GM19324 (cell line): Measurements from ENCODE around the gene DHX35.
"Not testable (repeated sequence)": the region's sequence is repeated elsewhere in the genome, so short reads cannot be mapped to it uniquely, and the experiment has no call there.

Source experiments
- ATAC-seq: cut with Tn5 transposase; IDR thresholded peaks from one replicate; pipeline ENCODE4 v1.9.1; 2021; ENCODE audit warnings: mild to moderate bottlenecking, moderate library complexity; ENCODE audit not compliant: unreplicated experiment, low FRiP score

Gene DHX35

DNA sequence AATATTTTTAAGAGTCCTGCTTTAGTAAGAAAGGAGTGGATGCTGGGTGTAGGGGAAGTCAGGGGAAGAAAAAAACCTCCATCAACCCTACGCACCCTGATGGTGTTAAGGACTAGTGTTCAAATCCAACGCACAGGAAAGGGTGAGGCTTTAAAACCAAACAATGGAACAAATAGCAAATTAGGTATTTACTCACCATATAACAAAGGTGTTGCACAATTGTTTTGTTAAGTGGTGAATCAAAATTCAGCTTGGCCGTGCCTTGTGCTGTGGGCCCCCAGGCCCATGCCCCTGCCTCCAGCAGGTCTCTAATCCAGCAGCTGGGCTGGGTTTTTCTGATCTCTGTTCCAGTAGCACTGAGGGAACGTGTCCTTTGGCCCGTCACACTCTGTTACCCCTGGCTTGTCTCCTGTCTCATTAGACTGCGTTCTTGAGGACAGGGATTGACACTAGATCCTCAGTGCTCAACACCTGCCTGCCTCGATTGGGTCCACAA lies 24.1 kb upstream of the DHX35 start:
- no peak for ATAC-seq

DNA sequence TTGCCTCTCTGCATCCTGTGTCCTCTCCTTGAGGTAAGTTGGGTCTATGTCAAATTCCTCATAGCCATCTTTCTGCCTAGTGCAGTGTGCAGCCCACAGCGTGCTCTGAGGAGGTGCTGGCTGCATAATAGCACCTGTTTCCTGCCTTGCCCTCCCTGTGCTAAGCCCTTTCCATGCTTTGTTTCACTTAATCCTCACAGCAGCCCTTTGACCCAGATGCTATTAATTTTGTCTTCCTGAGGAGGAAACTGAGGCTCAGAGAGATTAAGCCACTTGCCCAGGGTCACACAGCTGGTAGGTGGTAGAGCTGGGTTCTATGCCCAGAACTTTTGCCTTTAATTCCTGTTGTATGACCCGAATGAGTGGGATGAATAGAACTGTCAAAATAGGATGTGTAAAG lies 22.5 kb upstream of the DHX35 start:
- no peak for ATAC-seq

DNA sequence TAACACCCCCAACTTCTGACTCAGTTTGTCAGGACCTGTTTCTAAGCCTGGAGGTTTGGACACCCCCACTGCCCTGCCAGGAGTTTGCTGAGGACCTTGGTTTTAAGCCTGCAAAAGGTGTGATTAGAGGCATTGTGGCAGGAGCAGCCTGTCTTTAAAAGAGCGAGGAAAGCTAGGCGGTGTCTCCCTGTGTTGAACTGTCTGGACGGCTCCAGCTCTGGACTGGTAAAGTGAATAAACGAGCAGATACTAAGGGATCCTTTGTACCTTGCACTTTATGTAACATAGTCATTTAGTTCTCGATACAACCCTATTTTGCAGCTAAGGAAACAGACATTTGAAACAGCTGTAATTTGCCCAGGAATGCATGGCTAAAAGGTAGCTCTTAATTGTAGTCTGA lies 21.5 kb upstream of the DHX35 start:
- no peak for ATAC-seq

DNA sequence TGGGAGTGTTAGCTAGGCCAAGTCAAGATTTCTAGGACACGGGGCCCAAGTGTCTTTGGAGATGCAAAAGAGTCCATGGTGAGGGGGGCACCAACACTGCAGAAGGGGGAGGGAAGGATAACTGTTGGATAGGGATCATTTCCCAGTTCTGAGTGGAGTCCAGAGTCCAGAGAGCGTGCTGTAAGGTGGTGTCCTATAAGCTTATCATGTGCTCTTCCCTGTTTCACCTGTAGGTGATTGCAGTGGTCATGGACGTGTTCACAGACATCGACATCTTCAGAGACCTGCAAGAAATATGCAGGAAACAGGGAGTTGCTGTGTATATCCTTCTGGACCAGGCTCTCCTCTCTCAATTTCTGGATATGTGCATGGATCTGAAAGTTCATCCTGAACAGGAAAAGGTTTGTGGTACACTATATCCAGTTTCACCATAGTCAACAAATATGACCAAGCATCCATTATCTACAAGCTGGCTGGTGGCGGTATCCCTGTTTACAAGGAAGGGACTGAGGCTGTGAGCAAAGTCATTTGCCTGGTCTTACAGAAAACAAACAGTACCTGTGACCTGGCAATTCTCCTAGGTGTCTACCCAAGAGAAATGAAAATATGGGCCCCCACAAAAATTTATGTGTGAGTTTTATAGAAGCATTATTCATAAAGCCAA lies 20.3 kb upstream of the DHX35 start:
- no peak for ATAC-seq

DNA sequence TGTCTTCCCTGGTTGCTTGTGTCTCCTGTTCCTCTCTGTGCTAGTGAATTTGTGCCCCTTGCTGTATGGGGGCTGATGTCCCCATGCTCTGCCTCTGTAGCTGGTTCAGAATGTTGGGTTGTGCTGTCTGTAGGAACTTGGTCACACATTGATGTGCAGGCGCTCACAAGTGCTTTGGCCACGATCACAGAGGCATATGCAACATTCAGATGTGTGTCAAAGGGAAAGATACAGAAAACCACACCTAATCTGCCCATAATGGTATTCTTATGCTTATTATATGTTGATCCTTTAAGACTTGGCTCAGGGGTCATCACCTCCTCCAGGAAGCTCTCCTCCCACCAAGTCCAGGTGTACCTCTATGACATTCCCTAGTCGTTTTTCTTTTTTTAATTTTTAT lies 17.1 kb upstream of the DHX35 start:
- ATAC-seq, result no peak

DNA sequence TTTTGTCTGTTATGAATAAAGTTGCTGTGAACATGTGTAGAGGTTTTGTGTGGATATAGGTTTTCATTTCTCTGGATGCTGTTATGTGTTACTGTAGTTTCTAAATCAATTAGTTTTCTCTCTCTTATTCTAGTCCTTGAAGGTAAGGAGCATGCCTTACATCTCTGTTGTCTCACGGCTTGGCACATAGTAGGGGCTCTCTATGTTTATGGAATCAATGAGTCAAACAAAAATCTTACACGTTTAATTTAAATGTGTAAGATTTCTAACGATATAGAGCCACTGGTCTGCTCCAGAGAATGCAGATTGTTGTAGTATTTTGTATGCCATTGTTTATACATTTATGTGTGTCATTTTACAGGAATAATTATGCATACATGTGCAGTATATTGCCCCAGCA lies 15.3 kb upstream of the DHX35 start:
- no peak for ATAC-seq

DNA sequence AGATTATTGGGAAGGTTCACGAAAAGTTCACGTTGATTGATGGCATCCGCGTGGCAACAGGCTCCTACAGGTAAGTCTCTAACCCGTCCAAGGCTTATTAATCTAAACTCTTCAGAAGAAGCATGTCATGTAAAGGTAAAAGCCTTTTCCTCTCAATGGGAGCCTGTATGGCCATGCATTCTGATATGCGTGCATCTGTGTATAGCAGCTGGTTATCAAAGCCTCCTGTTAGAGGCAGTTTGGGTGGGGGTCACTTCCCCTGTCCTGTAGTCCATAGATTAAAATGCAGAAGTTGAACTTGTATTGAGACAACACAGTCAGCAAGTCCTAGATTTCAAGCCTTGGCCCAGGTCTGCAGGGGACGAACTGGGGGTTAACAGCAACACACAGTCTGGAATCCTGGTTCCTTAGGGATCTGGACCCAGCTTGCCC lies 14.2 kb upstream of the DHX35 start:
- no peak for ATAC-seq

DNA sequence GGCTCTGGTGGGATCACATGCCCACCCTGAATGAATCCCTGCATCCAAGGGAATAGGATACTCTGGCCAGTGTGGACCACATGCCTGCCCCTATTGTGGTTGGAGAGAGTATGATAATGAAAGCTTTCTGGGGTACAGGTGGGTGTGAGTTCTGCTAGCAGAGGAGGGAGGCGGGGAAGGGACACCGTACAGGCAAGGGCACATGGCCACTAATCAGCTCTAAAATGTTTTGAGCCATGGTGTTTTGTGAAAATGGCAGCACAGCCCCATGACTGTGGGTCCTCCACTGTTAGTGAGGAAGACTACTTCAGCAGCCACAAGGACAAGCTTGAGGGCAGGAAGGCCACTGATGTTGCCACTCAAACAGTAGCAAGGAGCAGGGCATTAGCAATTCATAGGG lies 11.9 kb upstream of the DHX35 start:
- no peak for ATAC-seq

DNA sequence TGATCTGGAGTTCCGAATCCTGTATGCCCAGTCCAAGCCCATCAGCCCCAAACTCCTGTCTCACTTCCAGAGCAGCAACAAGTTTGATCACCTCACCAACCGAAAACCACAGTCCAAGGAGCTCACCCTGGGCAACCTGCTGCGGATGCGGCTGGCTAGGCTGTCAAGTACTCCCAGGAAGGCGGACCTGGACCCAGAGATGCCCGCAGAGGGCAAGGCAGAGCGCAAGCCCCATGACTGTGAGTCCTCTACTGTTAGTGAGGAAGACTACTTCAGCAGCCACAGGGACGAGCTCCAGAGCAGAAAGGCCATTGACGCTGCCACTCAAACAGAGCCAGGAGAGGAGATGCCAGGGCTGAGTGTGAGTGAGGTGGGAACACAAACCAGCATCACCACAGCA lies 10.5 kb upstream of the DHX35 start:
- ATAC-seq, result no peak

DNA sequence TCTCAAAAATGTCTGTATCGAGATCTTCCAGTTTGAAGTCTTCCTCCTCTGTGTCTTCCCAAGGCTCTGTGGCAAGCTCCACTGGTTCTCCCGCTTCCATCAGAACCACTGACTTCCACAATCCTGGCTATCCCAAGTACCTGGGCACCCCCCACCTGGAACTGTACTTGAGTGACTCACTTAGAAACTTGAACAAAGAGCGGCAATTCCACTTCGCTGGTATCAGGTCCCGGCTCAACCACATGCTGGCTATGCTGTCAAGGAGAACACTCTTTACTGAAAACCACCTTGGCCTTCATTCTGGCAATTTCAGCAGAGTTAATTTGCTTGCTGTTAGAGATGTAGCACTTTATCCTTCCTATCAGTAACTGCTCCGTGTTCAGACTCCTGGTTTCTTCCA lies 10.0 kb upstream of the DHX35 start:
- ATAC-seq, result no peak

DNA sequence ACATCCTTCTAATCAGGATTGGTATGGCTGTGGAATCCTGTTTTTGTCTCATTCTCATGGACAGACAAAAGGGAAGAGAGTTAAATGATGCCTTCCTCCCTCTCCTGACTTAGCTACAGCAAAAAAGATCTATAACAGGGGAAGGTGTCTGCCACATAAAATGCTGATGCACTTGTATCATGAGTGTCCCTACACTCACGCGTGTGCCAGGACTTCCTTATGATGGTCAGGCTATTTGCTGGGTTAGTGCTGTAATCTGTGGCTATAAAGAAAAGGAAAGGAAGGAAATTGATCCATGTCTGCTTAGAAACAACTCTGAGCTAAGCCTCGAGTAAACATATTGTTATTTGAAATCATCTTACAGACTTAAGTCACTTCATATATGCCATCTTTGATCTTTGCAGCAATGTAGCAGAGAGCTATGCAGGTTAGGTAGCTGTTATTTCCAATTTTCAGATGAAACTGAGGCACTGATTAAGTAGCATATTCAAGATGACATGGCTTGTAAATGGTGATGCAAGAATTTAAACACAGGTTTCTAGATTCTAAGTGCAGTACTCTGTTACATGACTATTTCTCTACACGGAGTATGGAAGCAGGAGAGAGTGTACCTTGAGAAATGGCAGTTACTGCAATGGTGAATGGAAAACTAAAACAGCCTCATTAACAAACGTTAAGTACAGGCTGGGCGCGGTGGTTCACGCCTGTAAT lies 8.4 kb upstream of the DHX35 start:
- ATAC-seq, result no peak

DNA sequence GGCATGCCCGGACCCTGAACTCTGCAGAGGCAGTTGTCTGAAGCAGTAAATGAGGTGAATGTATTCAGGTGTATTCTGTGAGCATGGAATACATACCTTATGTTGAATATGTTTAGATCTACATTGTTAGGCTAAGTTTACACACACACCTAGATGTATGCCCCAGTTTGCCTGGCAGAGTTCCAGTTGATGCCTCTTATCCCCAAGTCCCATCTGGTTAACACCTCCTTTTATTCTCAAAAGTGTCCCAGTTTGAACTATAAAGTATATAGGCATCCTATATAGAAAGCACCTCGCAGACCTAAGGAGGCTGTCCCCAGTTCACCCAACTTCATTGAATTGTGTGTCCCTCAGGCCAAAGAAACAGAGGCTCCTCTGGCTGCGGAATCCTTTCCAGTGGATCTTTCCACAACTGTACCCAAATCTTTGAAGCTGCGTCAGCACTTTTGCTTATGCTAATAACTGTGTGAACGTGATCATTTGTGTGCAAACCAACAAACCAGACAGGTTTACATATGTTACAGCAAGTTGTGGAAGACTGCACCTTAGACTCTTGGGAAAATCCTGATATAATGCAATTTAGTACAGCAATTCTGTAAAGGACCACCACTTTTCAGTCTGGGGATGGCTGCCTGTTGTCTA lies 4.8 kb upstream of the DHX35 start:
- no peak for ATAC-seq

DNA sequence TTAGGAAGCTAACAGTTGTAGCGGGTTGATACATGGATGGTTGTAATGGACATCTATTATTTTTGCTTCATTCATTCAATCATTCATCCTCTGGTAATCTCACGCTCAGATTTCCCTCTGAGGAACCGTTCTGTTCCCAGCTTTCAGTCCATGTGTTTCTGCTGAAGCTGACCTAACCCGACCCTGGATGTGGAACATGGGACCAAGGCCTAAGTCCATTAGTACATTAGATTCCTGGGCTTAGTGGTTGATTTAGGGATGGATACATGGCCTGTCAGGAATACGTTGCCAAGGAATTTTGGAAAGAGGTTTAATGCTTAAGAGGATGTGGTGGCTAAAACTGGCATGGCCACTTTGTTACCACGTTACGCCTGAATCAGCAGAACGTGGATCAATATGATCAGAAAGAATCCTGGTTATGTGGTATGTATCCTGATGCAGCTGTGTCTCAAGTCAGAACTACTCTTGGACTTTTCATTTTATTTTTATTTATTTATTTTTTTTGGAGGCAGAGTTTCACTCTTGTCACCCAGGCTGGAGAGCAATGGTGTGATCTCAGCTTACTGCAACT lies 4.1 kb upstream of the DHX35 start:
- ATAC-seq, result no peak

DNA sequence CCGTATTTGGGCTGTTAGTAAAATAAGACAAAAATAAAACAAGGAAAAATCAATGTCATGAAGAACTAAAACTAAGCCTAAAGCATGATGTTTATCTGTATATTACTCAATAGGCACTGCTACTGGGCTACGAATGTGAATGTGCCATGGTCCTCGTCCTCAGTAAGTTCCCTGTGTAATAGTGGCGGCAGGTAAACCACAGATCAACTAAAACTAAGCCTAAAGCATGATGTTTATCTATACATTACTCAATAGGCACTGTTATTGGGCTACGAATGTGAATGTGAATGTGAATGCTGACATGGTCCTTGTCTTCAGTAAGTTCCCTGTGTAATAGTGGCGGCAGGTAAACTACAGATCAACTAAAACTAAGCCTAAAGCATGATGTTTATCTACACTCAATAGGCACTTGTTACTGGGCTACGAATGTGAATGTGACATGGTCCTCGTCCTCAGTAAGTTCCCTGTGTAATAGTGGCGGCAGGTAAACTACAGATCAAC lies 1.9 kb upstream of the DHX35 start:
- not testable (repeated sequence) for ATAC-seq

DNA sequence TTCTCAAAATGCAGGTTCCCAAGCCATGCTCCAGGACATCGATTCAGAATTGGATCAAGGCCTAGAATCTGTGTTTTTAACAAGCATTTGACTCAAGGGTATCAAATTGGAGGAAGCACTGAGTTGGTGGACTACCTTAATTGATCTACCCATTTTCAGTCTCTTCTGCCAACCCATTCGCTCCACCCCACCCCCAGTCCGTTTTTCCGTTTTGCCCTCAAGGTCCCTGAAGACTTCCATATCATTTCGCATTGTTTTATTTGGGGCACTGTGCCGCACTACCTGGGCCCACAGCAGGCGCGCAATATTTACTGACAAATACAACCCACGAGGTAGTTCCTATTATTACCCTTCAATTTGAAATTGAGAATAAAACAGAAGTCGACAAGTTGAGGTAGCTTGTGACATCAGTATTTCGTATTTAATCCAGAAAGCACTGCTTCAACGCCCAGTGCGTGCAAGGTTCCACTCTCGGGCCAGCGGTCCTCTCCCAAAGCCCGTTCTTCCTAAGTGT lies 557 bp upstream of the DHX35 start:
- no peak for ATAC-seq

DNA sequence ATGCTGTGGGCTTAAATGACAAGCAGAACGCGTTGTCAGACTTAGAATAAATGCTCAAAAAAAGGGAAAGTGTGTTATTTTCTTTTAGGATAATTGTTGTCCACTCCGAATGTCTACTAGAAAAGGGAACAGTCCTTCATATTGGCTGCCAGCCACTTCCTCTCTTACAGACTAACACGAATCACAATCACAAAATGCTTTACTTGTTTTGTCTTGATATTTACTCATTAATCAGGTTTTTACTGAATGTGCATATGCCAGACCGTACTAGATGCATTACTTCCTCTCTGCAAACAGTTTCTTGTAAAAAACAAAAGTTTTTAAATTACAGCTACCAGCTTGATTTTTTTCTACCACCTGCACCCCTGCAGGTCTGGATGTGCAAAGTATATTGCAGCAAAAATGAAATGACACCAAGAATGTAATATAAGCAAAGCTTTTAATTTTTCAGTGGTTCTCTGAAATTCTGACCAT lies 821 bp downstream of the DHX35 start:
- no peak for ATAC-seq

DNA sequence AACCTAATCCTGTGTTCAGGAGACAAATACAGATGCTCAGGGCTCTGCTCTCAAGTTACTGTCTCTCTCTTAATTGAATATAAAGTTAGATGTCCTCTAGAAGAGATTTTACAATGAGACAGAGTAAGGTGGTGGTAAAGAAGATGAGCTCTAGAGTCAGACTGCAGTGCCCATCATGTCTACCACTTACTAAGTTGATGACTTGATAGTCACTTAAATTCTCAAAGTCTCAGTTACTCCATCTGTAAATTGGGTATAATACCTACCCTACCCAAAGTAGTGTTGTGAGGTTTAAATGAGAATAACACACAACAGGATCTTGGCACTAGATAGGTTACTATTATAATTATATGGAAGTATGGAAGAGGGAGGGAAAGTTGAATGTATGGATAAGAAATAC lies 1.6 kb downstream of the DHX35 start:
- ATAC-seq, result no peak

DNA sequence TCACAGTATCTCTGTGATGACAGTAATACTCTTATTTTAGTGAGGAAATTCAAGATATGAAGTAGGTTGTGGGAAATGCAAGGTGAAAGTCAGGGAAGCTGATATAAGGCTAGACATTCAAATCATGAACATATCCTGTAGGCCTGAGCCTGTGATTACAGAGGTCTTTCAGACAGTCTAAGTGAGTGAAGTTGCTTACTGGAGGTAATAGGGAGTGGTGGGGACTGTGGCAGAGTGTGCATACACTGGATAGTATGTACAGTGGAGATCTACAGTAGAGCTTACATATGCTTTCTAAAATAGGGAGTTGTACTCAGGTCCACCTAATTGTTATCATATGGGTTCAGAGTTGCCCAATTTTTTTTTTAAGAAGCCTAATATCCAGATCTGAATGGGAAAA lies 3.1 kb downstream of the DHX35 start:
- ATAC-seq, result no peak

DNA sequence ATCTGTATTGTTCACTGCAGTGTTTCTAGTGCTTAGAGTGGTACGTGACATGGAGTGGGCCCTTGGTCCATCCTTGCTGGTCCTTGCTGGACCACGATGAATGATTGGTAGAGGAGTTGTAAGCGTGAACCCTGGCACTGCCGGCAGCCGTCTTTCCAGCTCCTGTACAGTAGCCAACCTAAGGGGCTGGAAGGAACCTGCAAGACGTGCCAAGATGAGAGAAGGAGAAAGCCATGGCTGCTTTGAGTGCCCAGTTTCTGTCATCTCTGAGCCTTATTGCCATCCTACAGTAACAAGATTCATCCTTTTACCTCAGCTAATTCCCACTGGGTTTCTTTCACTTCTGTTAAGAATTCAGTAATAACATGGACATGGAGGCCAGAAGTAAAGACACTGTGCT lies 5.9 kb downstream of the DHX35 start:
- no peak for ATAC-seq

DNA sequence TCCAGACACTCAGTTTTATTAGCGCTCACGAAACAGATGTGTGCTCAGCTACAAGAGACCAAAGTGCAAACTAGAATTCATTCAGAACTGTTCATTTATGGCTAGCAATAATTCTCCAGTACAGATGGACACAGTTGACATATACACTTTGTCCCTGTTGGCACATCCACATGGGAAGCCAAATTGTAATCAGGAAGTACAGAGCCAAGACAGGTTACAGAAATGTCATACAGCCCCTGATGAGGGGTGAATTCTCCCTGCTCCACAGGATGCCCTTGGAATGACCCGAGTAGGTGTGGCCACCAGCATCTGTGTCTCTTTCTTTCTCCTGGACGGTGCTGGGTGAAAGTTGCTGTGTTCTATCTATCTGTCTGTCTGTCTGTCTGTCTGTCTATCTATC lies 7.6 kb downstream of the DHX35 start:
- ATAC-seq, result no peak

DNA sequence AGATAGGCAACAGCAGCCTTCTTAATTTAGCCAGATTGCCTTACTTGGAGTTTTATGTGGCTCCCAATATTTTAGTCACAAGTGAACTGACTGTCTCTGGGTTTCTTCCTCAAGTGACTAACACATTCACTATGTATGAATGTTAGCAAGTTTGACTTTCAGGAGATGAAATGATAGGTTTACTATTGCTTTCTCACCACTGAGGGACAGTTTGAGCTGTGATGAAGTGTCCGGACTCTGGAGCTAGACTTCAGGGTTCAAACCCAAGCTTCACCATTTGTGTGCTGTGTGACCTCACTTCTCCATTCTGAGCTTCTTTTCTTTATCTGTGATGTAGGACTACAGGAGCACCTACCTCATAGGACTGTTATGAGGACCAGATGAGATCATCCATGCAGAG lies 8.2 kb downstream of the DHX35 start:
- ATAC-seq, result no peak
